HEK293 (cell line): ENCODE measurements around the gene FLT4.

Experiments used
- CTCF ChIA-PET: fragments of 350-600 bp; formaldehyde crosslinking; extraction: SDS; loops from one replicate; lab custom pipeline; 2021; ENCODE audit warnings: antibody characterized with exemption; lab: Yijun Ruan, JAX
- POLR2A ChIA-PET: fragments of 300-600 bp; formaldehyde crosslinking; extraction: SDS; loops from one replicate; lab custom pipeline; 2020; ENCODE audit warnings: antibody characterized with exemption, inconsistent platforms; lab: Yijun Ruan, JAX
- H3K27ac ChIP-seq: fragments of 200-500 bp; sonication (Bioruptor generic); 2 replicates; pipeline ENCODE4 v1.5.1; 2014; ENCODE audit warnings: low read depth, low read length, control low read depth, inconsistent platforms; ENCODE audit errors: extremely low read depth
- H3K36me3 ChIP-seq, 2 experiments: fragments of 200-500 bp in 1 of 2; sonication (Bioruptor generic) in 1 of 2; 1 replicate in 1 of 2; 2 replicates in 1 of 2; pipeline ENCODE4 v1.5.1; 2014 to 2017; ENCODE audit warnings: inconsistent platforms in 2 of 2, low read length in 2 of 2; ENCODE audit not compliant: control insufficient read depth in 2 of 2, insufficient read depth in 1 of 2
- H3K4me1 ChIP-seq: fragments of 200-500 bp; sonication (Bioruptor generic); 2 replicates; pipeline ENCODE4 v1.5.1; 2014; ENCODE audit warnings: mild to moderate bottlenecking, low read length, inconsistent platforms; ENCODE audit not compliant: control insufficient read depth, insufficient read depth
- H3K4me3 ChIP-seq: 2 replicates; pipeline ENCODE4 v1.5.1; 2011; ENCODE audit warnings: low read depth, mild to moderate bottlenecking, control low read depth, low read length, moderate library complexity
- H3K9me3 ChIP-seq: fragments of 200-500 bp; sonication (Bioruptor generic); 2 replicates; pipeline ENCODE4 v1.5.1; 2014; ENCODE audit warnings: low read depth, low read length, inconsistent platforms; ENCODE audit not compliant: control insufficient read depth, insufficient read depth
- EGR2 ChIP-seq: fragments of 450-650 bp; formaldehyde crosslinking; IDR thresholded peaks from 2 replicates; pipeline ENCODE4 v1.5.1; 2016; ENCODE audit warnings: low read depth, missing biosample characterization, missing genetic modification characterization
- GLIS1 ChIP-seq: fragments of 450-650 bp; formaldehyde crosslinking; IDR thresholded peaks from 2 replicates; pipeline ENCODE4 v1.5.1; 2016; ENCODE audit warnings: missing biosample characterization, missing genetic modification characterization
- GLIS2 ChIP-seq: fragments of 450-650 bp; formaldehyde crosslinking; IDR thresholded peaks from 2 replicates; pipeline ENCODE4 v1.5.1; 2016; ENCODE audit warnings: missing biosample characterization, missing genetic modification characterization
- KLF8 ChIP-seq: fragments of 450-650 bp; formaldehyde crosslinking; IDR thresholded peaks from 2 replicates; pipeline ENCODE4 v1.5.1; 2016; ENCODE audit warnings: missing biosample characterization, missing genetic modification characterization
- SCRT2 ChIP-seq: fragments of 450-650 bp; formaldehyde crosslinking; IDR thresholded peaks from 2 replicates; pipeline ENCODE4 v1.5.1; 2016; ENCODE audit warnings: missing biosample characterization, missing genetic modification characterization
- TCF7L2 ChIP-seq: IDR thresholded peaks from 2 replicates; pipeline ENCODE4 v1.6.1; 2011; ENCODE audit warnings: low read depth, mild to moderate bottlenecking, inconsistent platforms, low read length, moderate library complexity, borderline replicate concordance
- ZFHX2 ChIP-seq: fragments of 450-650 bp; formaldehyde crosslinking; conservative IDR thresholded peaks from 2 replicates; pipeline ENCODE4 v1.5.1; 2016; ENCODE audit warnings: missing biosample characterization, missing genetic modification characterization
- ZFP37 ChIP-seq: fragments of 450-650 bp; formaldehyde crosslinking; IDR thresholded peaks from 2 replicates; pipeline ENCODE4 v1.5.1; 2016; ENCODE audit warnings: missing biosample characterization, missing genetic modification characterization
- ZNF146 ChIP-seq: fragments of 450-650 bp; formaldehyde crosslinking; IDR thresholded peaks from 2 replicates; pipeline ENCODE4 v1.5.1; 2016; ENCODE audit warnings: missing biosample characterization, missing genetic modification characterization
- ZNF155 ChIP-seq: fragments of 450-650 bp; formaldehyde crosslinking; IDR thresholded peaks from 2 replicates; pipeline ENCODE4 v1.5.1; 2016; ENCODE audit warnings: missing biosample characterization, missing genetic modification characterization
- ZNF239 ChIP-seq: fragments of 450-650 bp; formaldehyde crosslinking; IDR thresholded peaks from 2 replicates; pipeline ENCODE4 v1.5.1; 2016; ENCODE audit warnings: missing biosample characterization, missing genetic modification characterization
- ZNF335 ChIP-seq: fragments of 450-650 bp; formaldehyde crosslinking; conservative IDR thresholded peaks from 2 replicates; pipeline ENCODE4 v1.5.1; 2016; ENCODE audit warnings: missing biosample characterization, missing genetic modification characterization
- ZNF350 ChIP-seq: fragments of 450-650 bp; formaldehyde crosslinking; IDR thresholded peaks from 2 replicates; pipeline ENCODE4 v1.5.0; 2017; ENCODE audit warnings: missing biosample characterization, mild to moderate bottlenecking, missing genetic modification characterization
- ZNF354C ChIP-seq: fragments of 450-650 bp; formaldehyde crosslinking; IDR thresholded peaks from 2 replicates; pipeline ENCODE4 v1.5.1; 2016; ENCODE audit warnings: missing biosample characterization, missing genetic modification characterization, low read depth, borderline replicate concordance
- ZNF394 ChIP-seq: fragments of 450-650 bp; formaldehyde crosslinking; IDR thresholded peaks from 2 replicates; pipeline ENCODE4 v1.5.1; 2016; ENCODE audit warnings: missing biosample characterization, missing genetic modification characterization, mild to moderate bottlenecking, moderate library complexity, borderline replicate concordance
- ZNF423 ChIP-seq: fragments of 450-650 bp; formaldehyde crosslinking; IDR thresholded peaks from 2 replicates; pipeline ENCODE4 v1.5.1; 2016; ENCODE audit warnings: missing biosample characterization, missing genetic modification characterization
- ZNF558 ChIP-seq: fragments of 450-650 bp; formaldehyde crosslinking; IDR thresholded peaks from 2 replicates; pipeline ENCODE4 v1.5.1; 2016; ENCODE audit warnings: missing biosample characterization, missing genetic modification characterization
- ZNF621 ChIP-seq: fragments of 450-650 bp; formaldehyde crosslinking; IDR thresholded peaks from 2 replicates; pipeline ENCODE4 v1.5.1; 2017; ENCODE audit warnings: missing biosample characterization, missing genetic modification characterization
- ZNF658 ChIP-seq: fragments of 450-650 bp; formaldehyde crosslinking; IDR thresholded peaks from 2 replicates; pipeline ENCODE4; 2016; ENCODE audit warnings: missing biosample characterization, missing genetic modification characterization
- ZNF76 ChIP-seq: fragments of 450-650 bp; formaldehyde crosslinking; IDR thresholded peaks from 2 replicates; pipeline ENCODE4; 2016; ENCODE audit warnings: low read depth, missing biosample characterization, missing genetic modification characterization, borderline replicate concordance
- ZSCAN30 ChIP-seq: fragments of 450-650 bp; IDR thresholded peaks from 2 replicates; pipeline ENCODE4 v1.5.1; 2018; ENCODE audit warnings: missing biosample characterization, mild to moderate bottlenecking, missing genetic modification characterization, moderate library complexity
- TF ChIP-seq, protein P1 (sequence below): fragments of 450-650 bp; formaldehyde crosslinking; IDR thresholded peaks from 2 replicates; pipeline ENCODE4 v1.5.1; 2016; ENCODE audit warnings: missing biosample characterization, missing genetic modification characterization, borderline replicate concordance
- TF ChIP-seq, protein P2 (sequence below): fragments of 450-650 bp; formaldehyde crosslinking; IDR thresholded peaks from 2 replicates; pipeline ENCODE4 v1.5.1; 2016; ENCODE audit warnings: missing biosample characterization, missing genetic modification characterization, low read depth
- TF ChIP-seq, protein P3 (sequence below): fragments of 450-650 bp; formaldehyde crosslinking; IDR thresholded peaks from 2 replicates; pipeline ENCODE4 v1.5.1; 2016; ENCODE audit warnings: missing biosample characterization, missing genetic modification characterization
- TF ChIP-seq, protein P4 (sequence below): IDR thresholded peaks from 2 replicates; pipeline ENCODE4 v1.6.1; 2011; ENCODE audit warnings: mild to moderate bottlenecking, low read depth, low read length, borderline replicate concordance

FLT4 gene

GRCh38 chr5:180618487-180618828 is 30.9 kb downstream of the FLT4 start (continued):
- TF ChIP-seq, protein P1, sequence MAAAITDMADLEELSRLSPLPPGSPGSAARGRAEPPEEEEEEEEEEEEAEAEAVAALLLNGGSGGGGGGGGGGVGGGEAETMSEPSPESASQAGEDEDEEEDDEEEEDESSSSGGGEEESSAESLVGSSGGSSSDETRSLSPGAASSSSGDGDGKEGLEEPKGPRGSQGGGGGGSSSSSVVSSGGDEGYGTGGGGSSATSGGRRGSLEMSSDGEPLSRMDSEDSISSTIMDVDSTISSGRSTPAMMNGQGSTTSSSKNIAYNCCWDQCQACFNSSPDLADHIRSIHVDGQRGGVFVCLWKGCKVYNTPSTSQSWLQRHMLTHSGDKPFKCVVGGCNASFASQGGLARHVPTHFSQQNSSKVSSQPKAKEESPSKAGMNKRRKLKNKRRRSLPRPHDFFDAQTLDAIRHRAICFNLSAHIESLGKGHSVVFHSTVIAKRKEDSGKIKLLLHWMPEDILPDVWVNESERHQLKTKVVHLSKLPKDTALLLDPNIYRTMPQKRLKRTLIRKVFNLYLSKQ (tag by site-specific recombination), result no peak
- peak; percentile 86 for TF ChIP-seq ZNF423 (tag by site-specific recombination)
- TF ChIP-seq SCRT2 (tag by site-specific recombination), result peak; percentile 59
- TF ChIP-seq, protein P2, sequence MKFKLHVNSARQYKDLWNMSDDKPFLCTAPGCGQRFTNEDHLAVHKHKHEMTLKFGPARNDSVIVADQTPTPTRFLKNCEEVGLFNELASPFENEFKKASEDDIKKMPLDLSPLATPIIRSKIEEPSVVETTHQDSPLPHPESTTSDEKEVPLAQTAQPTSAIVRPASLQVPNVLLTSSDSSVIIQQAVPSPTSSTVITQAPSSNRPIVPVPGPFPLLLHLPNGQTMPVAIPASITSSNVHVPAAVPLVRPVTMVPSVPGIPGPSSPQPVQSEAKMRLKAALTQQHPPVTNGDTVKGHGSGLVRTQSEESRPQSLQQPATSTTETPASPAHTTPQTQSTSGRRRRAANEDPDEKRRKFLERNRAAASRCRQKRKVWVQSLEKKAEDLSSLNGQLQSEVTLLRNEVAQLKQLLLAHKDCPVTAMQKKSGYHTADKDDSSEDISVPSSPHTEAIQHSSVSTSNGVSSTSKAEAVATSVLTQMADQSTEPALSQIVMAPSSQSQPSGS, result no peak
- TF ChIP-seq ZNF239 (tag by site-specific recombination), result no peak
- TF ChIP-seq ZFHX2 (tag by site-specific recombination), result no peak
- TF ChIP-seq ZNF354C (tag by site-specific recombination), result no peak
- TF ChIP-seq, protein P3, sequence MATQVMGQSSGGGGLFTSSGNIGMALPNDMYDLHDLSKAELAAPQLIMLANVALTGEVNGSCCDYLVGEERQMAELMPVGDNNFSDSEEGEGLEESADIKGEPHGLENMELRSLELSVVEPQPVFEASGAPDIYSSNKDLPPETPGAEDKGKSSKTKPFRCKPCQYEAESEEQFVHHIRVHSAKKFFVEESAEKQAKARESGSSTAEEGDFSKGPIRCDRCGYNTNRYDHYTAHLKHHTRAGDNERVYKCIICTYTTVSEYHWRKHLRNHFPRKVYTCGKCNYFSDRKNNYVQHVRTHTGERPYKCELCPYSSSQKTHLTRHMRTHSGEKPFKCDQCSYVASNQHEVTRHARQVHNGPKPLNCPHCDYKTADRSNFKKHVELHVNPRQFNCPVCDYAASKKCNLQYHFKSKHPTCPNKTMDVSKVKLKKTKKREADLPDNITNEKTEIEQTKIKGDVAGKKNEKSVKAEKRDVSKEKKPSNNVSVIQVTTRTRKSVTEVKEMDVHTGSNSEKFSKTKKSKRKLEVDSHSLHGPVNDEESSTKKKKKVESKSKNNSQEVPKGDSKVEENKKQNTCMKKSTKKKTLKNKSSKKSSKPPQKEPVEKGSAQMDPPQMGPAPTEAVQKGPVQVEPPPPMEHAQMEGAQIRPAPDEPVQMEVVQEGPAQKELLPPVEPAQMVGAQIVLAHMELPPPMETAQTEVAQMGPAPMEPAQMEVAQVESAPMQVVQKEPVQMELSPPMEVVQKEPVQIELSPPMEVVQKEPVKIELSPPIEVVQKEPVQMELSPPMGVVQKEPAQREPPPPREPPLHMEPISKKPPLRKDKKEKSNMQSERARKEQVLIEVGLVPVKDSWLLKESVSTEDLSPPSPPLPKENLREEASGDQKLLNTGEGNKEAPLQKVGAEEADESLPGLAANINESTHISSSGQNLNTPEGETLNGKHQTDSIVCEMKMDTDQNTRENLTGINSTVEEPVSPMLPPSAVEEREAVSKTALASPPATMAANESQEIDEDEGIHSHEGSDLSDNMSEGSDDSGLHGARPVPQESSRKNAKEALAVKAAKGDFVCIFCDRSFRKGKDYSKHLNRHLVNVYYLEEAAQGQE (tag by site-specific recombination), result no peak
- TF ChIP-seq ZNF658 (tag by site-specific recombination), result no peak
- no peak for TF ChIP-seq ZSCAN30
- TF ChIP-seq GLIS1 (tag by site-specific recombination), result peak; percentile 29; the same call in 1 of the 2 replicates
- TF ChIP-seq, protein P4, sequence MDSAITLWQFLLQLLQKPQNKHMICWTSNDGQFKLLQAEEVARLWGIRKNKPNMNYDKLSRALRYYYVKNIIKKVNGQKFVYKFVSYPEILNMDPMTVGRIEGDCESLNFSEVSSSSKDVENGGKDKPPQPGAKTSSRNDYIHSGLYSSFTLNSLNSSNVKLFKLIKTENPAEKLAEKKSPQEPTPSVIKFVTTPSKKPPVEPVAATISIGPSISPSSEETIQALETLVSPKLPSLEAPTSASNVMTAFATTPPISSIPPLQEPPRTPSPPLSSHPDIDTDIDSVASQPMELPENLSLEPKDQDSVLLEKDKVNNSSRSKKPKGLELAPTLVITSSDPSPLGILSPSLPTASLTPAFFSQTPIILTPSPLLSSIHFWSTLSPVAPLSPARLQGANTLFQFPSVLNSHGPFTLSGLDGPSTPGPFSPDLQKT, result no peak
- TF ChIP-seq ZNF335, result peak; percentile 96
- peak; percentile 46; the same call in 1 of the 2 replicates for TF ChIP-seq ZFP37
- no peak for TF ChIP-seq ZNF394 (tag by site-specific recombination)
- peak; percentile 56 for TF ChIP-seq GLIS2
- no peak for TF ChIP-seq ZNF76
- peak; percentile 27; the same call in 1 of the 2 replicates for TF ChIP-seq EGR2 (tag by site-specific recombination)
- 0 out of 2 replicates have a peak, but pooled peaks have one; percentile 27 for TF ChIP-seq KLF8 (tag by site-specific recombination)
- no peak for TF ChIP-seq ZNF155 (tag by site-specific recombination)

DNA sequence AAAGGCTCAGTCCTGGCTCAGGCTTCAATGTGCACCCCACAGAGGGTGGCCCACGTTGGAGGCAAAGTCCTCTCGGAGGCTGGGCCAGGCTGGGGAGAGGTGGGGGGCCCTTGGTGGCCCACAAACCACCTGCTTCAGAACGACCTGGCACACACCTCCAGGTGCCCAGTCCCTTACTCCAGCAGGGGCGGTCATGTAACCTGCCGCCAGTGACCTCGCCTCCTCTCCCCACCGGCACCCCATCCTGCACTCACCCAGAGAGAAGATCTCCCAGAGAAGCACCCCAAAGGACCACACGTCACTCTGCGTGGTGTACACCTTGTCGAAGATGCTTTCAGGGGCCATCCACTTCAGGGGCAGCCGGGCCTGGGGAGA is 35.6 kb downstream of the FLT4 start:
- no peak overlapping the region for H3K4me3 ChIP-seq
- POLR2A ChIA-PET, result no interaction called here
- no peaks in the 10 kb centered on the region for H3K4me1 ChIP-seq
- peaks cover 0 to 32% of the 10 kb centered on the region in 2 experiments; a peak in 1 of 3 replicates for H3K36me3 ChIP-seq
- H3K27ac ChIP-seq, result no peak overlapping the region
- no peaks in the 10 kb centered on the region for H3K9me3 ChIP-seq
- TF ChIP-seq TCF7L2, result no peak
- TF ChIP-seq ZNF558 (tag by site-specific recombination), result no peak
- no peak for TF ChIP-seq ZNF350 (tag by site-specific recombination)
- no peak for TF ChIP-seq ZNF146 (tag by site-specific recombination)
- TF ChIP-seq ZNF621 (tag by site-specific recombination), result no peak
- TF ChIP-seq, all 188 proteins: peak for 0
- CTCF ChIA-PET, result no interaction called here
